Activated CD4-positive, alpha-beta T cell treated with anti-CD3 and anti-CD28 coated beads, Interleukin-2, Interleukin-6, amounts not matched to agents 100 ng/mL and 50 ng/mL, durations not matched to agents 16 hours and 8 hours (primary cell): ENCODE results near the gene F2RL3.

Experiments
- DNase-seq: peaks from one replicate; pipeline ENCODE4 v3.0.0-alpha.2; 2020

Gene F2RL3

GRCh38 chr19:16896146-16897028, 7.6 kb downstream of the F2RL3 start:
- no peak for DNase-seq

GRCh38 chr19:16897029-16897855, 8.4 kb downstream of the F2RL3 start:
- DNase-seq, result peak; percentile 82

- DNase-seq, result no peak
Observed at GRCh38 chr19:16897856-16898161, 9.0 kb downstream of the F2RL3 start.

GRCh38 chr19:16898361-16899015, 9.7 kb downstream of the F2RL3 start:
- DNase-seq, result no peak

GRCh38 chr19:16899566-16900075, 10.8 kb downstream of the F2RL3 start:
- peak; percentile 42 for DNase-seq

GRCh38 chr19:16901491-16902175, 12.8 kb downstream of the F2RL3 start:
- no peak for DNase-seq

- no peak for DNase-seq
Observed at GRCh38 chr19:16902545-16902944, 13.7 kb downstream of the F2RL3 start.

GRCh38 chr19:16903347-16903746, 14.5 kb downstream of the F2RL3 start:
- DNase-seq, result no peak

GRCh38 chr19:16904599-16904998, 15.8 kb downstream of the F2RL3 start:
- DNase-seq, result no peak

- DNase-seq, result no peak
Observed at GRCh38 chr19:16908759-16909158, 20.0 kb downstream of the F2RL3 start.

- DNase-seq, result no peak
Observed at GRCh38 chr19:16911046-16911445, 22.2 kb downstream of the F2RL3 start.

GRCh38 chr19:16912780-16913179, 24.0 kb downstream of the F2RL3 start:
- no peak for DNase-seq

GRCh38 chr19:16914421-16914820, 25.6 kb downstream of the F2RL3 start:
- DNase-seq, result no peak

GRCh38 chr19:16915135-16915534, 26.3 kb downstream of the F2RL3 start:
- DNase-seq, result no peak

GRCh38 chr19:16915734-16916133, 26.9 kb downstream of the F2RL3 start:
- DNase-seq, result no peak

- no peak for DNase-seq
Observed at GRCh38 chr19:16917401-16917800, 28.6 kb downstream of the F2RL3 start.

- no peak for DNase-seq
Observed at GRCh38 chr19:16919496-16919895, 30.7 kb downstream of the F2RL3 start.

- DNase-seq, result no peak
Observed at GRCh38 chr19:16920816-16921529, 32.2 kb downstream of the F2RL3 start.

GRCh38 chr19:16921766-16922591, 33.2 kb downstream of the F2RL3 start:
- no peak for DNase-seq

GRCh38 chr19:16922592-16922934, 33.8 kb downstream of the F2RL3 start:
- DNase-seq, result no peak

GRCh38 chr19:16922949-16923348, 34.1 kb downstream of the F2RL3 start:
- DNase-seq, result no peak
